ENCODE data around the gene PTPRCAP. TPM values are rescaled to one million over a fixed set of nuclear protein-coding genes. Genes with fewer than 3 reads are reported as not detected.
"Not testable (repeated sequence)": the region's sequence is repeated elsewhere in the genome, so short reads cannot be mapped to it uniquely, and the experiment has no call there.

The PTPRCAP gene
- total RNA-seq, 1 experiment from 2014 or later, result 1.7 TPM

GRCh38 chr11:67482275-67482826 is 44.9 kb upstream of the PTPRCAP start:
- H3K27me3 Mint-ChIP-seq (ENCODE audit: low read depth), result peaks cover 30% of the 10 kb centered on the region
- H2BK20ac ChIP-seq (ENCODE audit: low read depth, low read length, poor library complexity, severe bottlenecking), result no peak overlapping the region
- H4K8ac ChIP-seq (replicated peaks; ENCODE audit: insufficient read length, low read depth, low read length), result no peak overlapping the region
- H3K9me3 ChIP-seq (ENCODE audit: control insufficient read depth, low read depth, low read length), result no peaks in the 10 kb centered on the region
- H3K79me2 ChIP-seq (ENCODE audit: insufficient read depth, low read length), result no peaks in the 10 kb centered on the region
- no peaks in the 10 kb centered on the region for H3K23me2 ChIP-seq (ENCODE audit: insufficient read length, low read depth, low read length, poor library complexity, severe bottlenecking)
- no peak overlapping the region for H2BK15ac ChIP-seq (ENCODE audit: low read depth, low read length)
- no CpG with 5 or more reads among the region's 19 CpGs for WGBS (ENCODE audit: extremely low coverage, insufficient read length, low lambda C conversion rate)
- peak overlapping the region in 1 of 3 experiments; percentile 87; a peak in 1 of 7 replicates for H3K27ac Mint-ChIP-seq
- no peak overlapping the region for H2AFZ ChIP-seq (ENCODE audit: low read length)
- H3K9ac ChIP-seq (ENCODE audit: extremely low read depth, insufficient read length, low read length), result no peak overlapping the region
- H4K91ac ChIP-seq (ENCODE audit: insufficient read length, low read depth, low read length), result no peak overlapping the region
- no peak overlapping the region for H2BK120ac ChIP-seq (ENCODE audit: low read depth, low read length, poor library complexity, severe bottlenecking)
- no peak overlapping the region for H4K5ac ChIP-seq (ENCODE audit: insufficient read length, low read depth, low read length)
- H3K4me1 Mint-ChIP-seq, result peaks cover 19 to 25% of the 10 kb centered on the region in 2 experiments
- TF ChIP-seq CTCF (conservative IDR thresholded peaks at IDR 0.05), result no peak
- H3K14ac ChIP-seq (ENCODE audit: insufficient read depth, low read length), result no peak overlapping the region
- DNase-seq, result no peak
- no peak overlapping the region for H2AK5ac ChIP-seq (ENCODE audit: insufficient read length, low read length)
- no peak overlapping the region for H3K18ac ChIP-seq (ENCODE audit: insufficient read length, low read depth, low read length)
- no peak overlapping the region for H3K23ac ChIP-seq (ENCODE audit: insufficient read length, low read depth, low read length)
- H3K36me3 Mint-ChIP-seq (ENCODE audit: insufficient read depth in 1 of 3, low read depth in 3 of 3), result peaks cover under 1 to 5% (median 4%) of the 10 kb centered on the region in 3 experiments; a peak in 4 of 7 replicates
- H3K56ac ChIP-seq (ENCODE audit: insufficient read length, low read depth, low read length), result no peak overlapping the region
- no peak overlapping the region for H3K27ac ChIP-seq (ENCODE audit: insufficient read length, low read depth, low read length)
- no peaks in the 10 kb centered on the region for H4K20me1 ChIP-seq (ENCODE audit: control insufficient read depth, insufficient read depth, insufficient read length)
- no peaks in the 10 kb centered on the region; the same call in 1 of the 2 replicates for H3K27me3 ChIP-seq (ENCODE audit: insufficient read depth, low read length)
- H2BK12ac ChIP-seq (ENCODE audit: insufficient read length, low read depth, low read length), result no peak overlapping the region
- H3K4me1 ChIP-seq (ENCODE audit: insufficient read depth, low read length), result no peaks in the 10 kb centered on the region; the same call in 1 of the 2 replicates
- peak overlapping the region; percentile 7 for H3K4me2 ChIP-seq (ENCODE audit: insufficient read depth, insufficient read length, low read length)
- no peak overlapping the region for H3T11ph ChIP-seq (ENCODE audit: low read length)
- H3K79me1 ChIP-seq (ENCODE audit: insufficient read depth, low read depth, low read length, poor library complexity, severe bottlenecking), result no peaks in the 10 kb centered on the region
- H3K4me3 Mint-ChIP-seq, result peak overlapping the region; percentile 83 to 84
- H3K9me3 Mint-ChIP-seq, result peaks cover 2% of the 10 kb centered on the region in 2 experiments; a peak in 2 of 5 replicates
- no peak overlapping the region for H3K4ac ChIP-seq (ENCODE audit: low read depth, low read length)
- no peak overlapping the region for H2BK5ac ChIP-seq (ENCODE audit: insufficient read length, low read length)

- not testable (repeated sequence) for H3K9ac ChIP-seq (ENCODE audit: extremely low read depth, insufficient read length, low read length); H2BK20ac ChIP-seq (ENCODE audit: low read depth, low read length, poor library complexity, severe bottlenecking); H3K4me1 ChIP-seq (ENCODE audit: insufficient read depth, low read length); H4K5ac ChIP-seq (ENCODE audit: insufficient read length, low read depth, low read length); H3K79me1 ChIP-seq (ENCODE audit: insufficient read depth, low read depth, low read length, poor library complexity, severe bottlenecking); H2BK12ac ChIP-seq (ENCODE audit: insufficient read length, low read depth, low read length); H3K23ac ChIP-seq (ENCODE audit: insufficient read length, low read depth, low read length); H3K27me3 ChIP-seq (ENCODE audit: insufficient read depth, low read length); H3K4me1 Mint-ChIP-seq; H2AFZ ChIP-seq (ENCODE audit: low read length); H3K4ac ChIP-seq (ENCODE audit: low read depth, low read length); H3K79me2 ChIP-seq (ENCODE audit: insufficient read depth, low read length); H3K4me3 Mint-ChIP-seq; H2BK120ac ChIP-seq (ENCODE audit: low read depth, low read length, poor library complexity, severe bottlenecking); DNase-seq; H3K27ac ChIP-seq (ENCODE audit: insufficient read length, low read depth, low read length); H3K14ac ChIP-seq (ENCODE audit: insufficient read depth, low read length); H3K9me3 Mint-ChIP-seq; H3K9me3 ChIP-seq (ENCODE audit: control insufficient read depth, low read depth, low read length); H4K20me1 ChIP-seq (ENCODE audit: control insufficient read depth, insufficient read depth, insufficient read length); H4K8ac ChIP-seq (replicated peaks; ENCODE audit: insufficient read length, low read depth, low read length); H3K36me3 Mint-ChIP-seq (ENCODE audit: insufficient read depth in 1 of 3, low read depth in 3 of 3); H4K91ac ChIP-seq (ENCODE audit: insufficient read length, low read depth, low read length); H3K23me2 ChIP-seq (ENCODE audit: insufficient read length, low read depth, low read length, poor library complexity, severe bottlenecking); H3K56ac ChIP-seq (ENCODE audit: insufficient read length, low read depth, low read length); H3K4me2 ChIP-seq (ENCODE audit: insufficient read depth, insufficient read length, low read length); H3K18ac ChIP-seq (ENCODE audit: insufficient read length, low read depth, low read length); H2BK15ac ChIP-seq (ENCODE audit: low read depth, low read length); H2BK5ac ChIP-seq (ENCODE audit: insufficient read length, low read length); H3T11ph ChIP-seq (ENCODE audit: low read length); H2AK5ac ChIP-seq (ENCODE audit: insufficient read length, low read length)
- no CpG with 5 or more reads among the region's 16 CpGs for WGBS (ENCODE audit: extremely low coverage, insufficient read length, low lambda C conversion rate)
- Mint-ChIP-seq H3K27ac (0 out of 7 replicates have a peak overlapping the region, but pooled peaks of 1 of the 3 experiments have one; percentile 44), H3K27me3 (ENCODE audit: low read depth) (peaks cover 21% of the 10 kb centered on the region)
Measured at GRCh38 chr11:67477344-67478050, 40.0 kb upstream of the PTPRCAP start.
